NCI-H524 treated with DMSO at 0.1 percent for 48 hours (cell line): ENCODE data around the gene HEATR9.

Experiments
- DNase-seq: peaks from one replicate; lab custom pipeline; 2025; lab: John Stamatoyannopoulos, UW

Gene HEATR9

GRCh38 chr17:35893751-35894150 lies 25.1 kb upstream of the HEATR9 start:
- DNase-seq: no peak

GRCh38 chr17:35892091-35893035 lies 23.7 kb upstream of the HEATR9 start:
- no peak for DNase-seq

GRCh38 chr17:35891269-35891668 lies 22.6 kb upstream of the HEATR9 start:
- no peak for DNase-seq

- no peak for DNase-seq
Measured at GRCh38 chr17:35890774-35891155, 22.1 kb upstream of the HEATR9 start.

- no peak for DNase-seq
Measured at GRCh38 chr17:35889818-35890773, 21.4 kb upstream of the HEATR9 start.

- no peak for DNase-seq
Measured at GRCh38 chr17:35889241-35889640, 20.6 kb upstream of the HEATR9 start.

GRCh38 chr17:35879773-35880654 lies 11.3 kb upstream of the HEATR9 start, which contains the start of gene CCL5:
Gene CCL5 (minus strand): TSS chr17:35880360.
- DNase-seq: no peak

GRCh38 chr17:35878361-35878760 lies 9.7 kb upstream of the HEATR9 start:
- DNase-seq: no peak

GRCh38 chr17:35877345-35878029 lies 8.8 kb upstream of the HEATR9 start:
- DNase-seq: no peak

GRCh38 chr17:35876534-35876933 lies 7.8 kb upstream of the HEATR9 start:
- no peak for DNase-seq

- no peak for DNase-seq
Measured at GRCh38 chr17:35875800-35876139, 7.1 kb upstream of the HEATR9 start.

GRCh38 chr17:35875072-35875799 lies 6.5 kb upstream of the HEATR9 start:
- no peak for DNase-seq

- DNase-seq: no peak
Measured at GRCh38 chr17:35872196-35872980, 3.7 kb upstream of the HEATR9 start.

GRCh38 chr17:35870906-35871819 lies 2.5 kb upstream of the HEATR9 start:
- DNase-seq: no peak

- no peak for DNase-seq
Measured at GRCh38 chr17:35867574-35867973, 1.1 kb downstream of the HEATR9 start.

- DNase-seq: no peak
Measured at GRCh38 chr17:35866341-35866950, 2.2 kb downstream of the HEATR9 start.

GRCh38 chr17:35865412-35866340 lies 3.0 kb downstream of the HEATR9 start:
- DNase-seq: no peak
